GM23248 (cell line): ENCODE results near the gene RIPPLY3. TPM values are rescaled to one million over a fixed set of nuclear protein-coding genes. Genes with fewer than 3 reads are reported as not detected.

Source experiments
- DNase-seq: peaks from one replicate; pipeline ENCODE4 v3.0.0-alpha.2; 2015
- H2AFZ ChIP-seq: fragments of 200-600 bp; sonication (generic); 2 replicates; pipeline ENCODE4 v1.6.1; 2016; ENCODE audit warnings: antibody characterized with exemption
- H3F3A ChIP-seq: fragments of 200-600 bp; sonication (generic); 2 replicates; pipeline ENCODE4 v1.6.1; 2016; ENCODE audit warnings: mild to moderate bottlenecking, antibody characterized with exemption, mixed run types; ENCODE audit not compliant: insufficient read depth
- H3K27ac ChIP-seq: fragments of 200-600 bp; sonication (generic); 2 replicates; pipeline ENCODE4 v1.5.1; 2016; ENCODE audit warnings: mild to moderate bottlenecking
- H3K27me3 ChIP-seq: fragments of 200-600 bp; sonication (generic); replicated peaks from 2 replicates; pipeline ENCODE4 v1.6.1; 2016; ENCODE audit warnings: mild to moderate bottlenecking; ENCODE audit not compliant: insufficient read depth
- H3K36me3 ChIP-seq: fragments of 200-600 bp; sonication (generic); 2 replicates; pipeline ENCODE4 v1.6.1; 2016; ENCODE audit warnings: low read depth, mild to moderate bottlenecking
- H3K4me1 ChIP-seq: fragments of 200-600 bp; sonication (generic); 2 replicates; pipeline ENCODE4 v1.6.1; 2016; ENCODE audit warnings: mild to moderate bottlenecking; ENCODE audit not compliant: insufficient read depth
- H3K4me2 ChIP-seq: fragments of 200-600 bp; sonication (generic); one replicate; pipeline ENCODE4 v1.6.1; 2016; ENCODE audit warnings: mild to moderate bottlenecking; ENCODE audit not compliant: unreplicated experiment
- H3K4me3 ChIP-seq: fragments of 200-600 bp; sonication (generic); 2 replicates; pipeline ENCODE4 v1.5.1; 2016; ENCODE audit warnings: mild to moderate bottlenecking
- H3K79me2 ChIP-seq: fragments of 200-600 bp; sonication (generic); 2 replicates; pipeline ENCODE4 v1.6.1; 2016; ENCODE audit warnings: mild to moderate bottlenecking; ENCODE audit not compliant: insufficient read depth
- H3K9ac ChIP-seq: fragments of 200-600 bp; sonication (generic); 2 replicates; pipeline ENCODE4 v1.6.1; 2016; ENCODE audit warnings: mild to moderate bottlenecking
- H3K9me2 ChIP-seq: fragments of 200-600 bp; sonication (generic); 2 replicates; pipeline ENCODE4 v1.6.1; 2016; ENCODE audit warnings: mixed run types, mild to moderate bottlenecking, moderate library complexity; ENCODE audit not compliant: insufficient read depth
- H3K9me3 ChIP-seq: fragments of 200-600 bp; sonication (generic); one replicate; pipeline ENCODE4 v1.6.1; 2017; ENCODE audit warnings: low read depth
- H4K20me1 ChIP-seq: fragments of 200-600 bp; sonication (generic); 2 replicates; pipeline ENCODE4 v1.6.0; 2016; ENCODE audit not compliant: insufficient read depth
- EZH2 ChIP-seq: fragments of 200-600 bp; sonication (generic); IDR thresholded peaks from 2 replicates; pipeline ENCODE4 v1.6.1; 2018; ENCODE audit warnings: antibody characterized with exemption, mild to moderate bottlenecking; ENCODE audit not compliant: insufficient read depth, poor library complexity, severe bottlenecking
- EZH2phosphoT487 ChIP-seq: fragments of 200-600 bp; sonication (generic); IDR thresholded peaks from 2 replicates; pipeline ENCODE4 v1.6.1; 2018; ENCODE audit warnings: antibody characterized with exemption, moderate library complexity, mild to moderate bottlenecking, low read depth; ENCODE audit not compliant: insufficient read depth
- WGBS, 2 experiments: methylation state at CpG; one replicate each; pipeline ENCODE4 v1.1.6; 2015 to 2017; ENCODE audit warnings: low lambda C conversion rate in 2 of 2, low coverage in 1 of 2; ENCODE audit errors: missing lambda C conversion rate in 2 of 2; 5-methylcytosine and 5-hydroxymethylcytosine counted together
- in situ Hi-C: fragments of 300-500 bp; cut with MboI; formaldehyde crosslinking; loops from 2 replicates; pipeline ENCODE4 v1.15.0; 2020
- polyA plus RNA-seq: library from polyadenylated mRNA; unstranded; fragments of >200 nt; fragmentation: Nextera tagmentation; extraction: Ambion mirVana; gene quantifications from 2 replicates; pipeline ENCODE4 v1.2.1, GENCODE V29; 2016
- small RNA-seq: library from RNA; depleted of rRNA; stranded (forward); fragments of <200 nt; gene quantifications from one replicate; pipeline ENCODE3, GENCODE V24; 2014; ENCODE audit warnings: low read depth, low replicate concordance
- total RNA-seq: library from RNA; depleted of rRNA; stranded (reverse); fragments of >200 nt; shearing (Covaris generic); gene quantifications from 2 replicates; pipeline ENCODE4 v1.2.3, GENCODE V29; 2014; rRNA removed

RIPPLY3 gene
- total and polyA plus RNA-seq, 2 experiments from 2014 or later = not detected

DNA sequence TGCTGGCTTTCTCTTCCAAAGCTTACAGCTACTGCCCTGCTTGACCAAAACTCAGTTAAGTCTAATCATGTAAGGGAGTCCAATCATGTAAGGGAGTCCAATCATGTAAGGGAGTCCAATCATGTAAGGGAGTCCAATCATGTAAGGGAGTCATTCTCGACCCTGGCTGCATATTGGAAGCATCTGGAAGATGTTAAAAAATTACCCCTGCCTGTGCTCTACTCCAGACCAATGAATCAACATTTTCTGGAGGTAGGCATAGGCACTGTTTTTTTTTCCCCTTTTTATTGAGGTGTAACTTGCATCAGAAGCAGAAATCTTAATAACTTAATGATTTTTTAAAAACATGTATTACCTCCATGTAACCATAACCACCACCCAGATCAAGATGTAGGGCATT is 56.9 kb downstream of the RIPPLY3 start:
- no peak overlapping the region for H2AFZ ChIP-seq
- H3K4me3 ChIP-seq = no peak overlapping the region
- no peaks in the 10 kb centered on the region for H3K9me2 ChIP-seq
- 0 to 12% methylated on average over 1 of the region's 1 CpG for WGBS, 2 experiments
- H3K9me3 ChIP-seq = no peaks in the 10 kb centered on the region
- H3K27me3 ChIP-seq = no peaks in the 10 kb centered on the region
- peaks cover 7% of the 10 kb centered on the region for H3K36me3 ChIP-seq
- no peak for TF ChIP-seq EZH2
- no peak for TF ChIP-seq EZH2phosphoT487
- peaks cover 23% of the 10 kb centered on the region for H3F3A ChIP-seq
- no peaks in the 10 kb centered on the region for H3K79me2 ChIP-seq
- in situ Hi-C loops = no loop called here
- no peak for DNase-seq
- H3K27ac ChIP-seq = no peak overlapping the region
- no peaks in the 10 kb centered on the region for H4K20me1 ChIP-seq
- H3K4me1 ChIP-seq = peaks cover 18% of the 10 kb centered on the region
- H3K4me2 ChIP-seq = no peak overlapping the region
- no peak overlapping the region for H3K9ac ChIP-seq

DNA sequence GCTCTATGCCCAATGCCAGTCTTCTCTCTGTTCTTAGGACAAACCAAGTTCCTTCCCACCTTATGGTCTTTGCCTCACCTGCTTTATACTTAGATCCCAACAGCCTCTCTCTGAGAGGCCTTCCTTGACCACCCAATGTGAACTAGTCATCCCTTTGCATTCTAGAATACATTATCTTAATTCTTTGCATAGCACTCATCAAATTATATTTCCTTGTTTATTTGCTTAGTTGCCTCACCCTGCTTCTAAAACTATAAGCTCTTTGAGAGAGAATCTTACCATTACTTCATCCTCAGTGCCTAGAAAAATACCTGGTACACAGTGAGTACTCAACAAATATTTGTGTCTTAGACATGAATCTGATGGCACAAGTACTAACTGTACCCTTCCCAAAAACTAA is 58.3 kb downstream of the RIPPLY3 start:
- Histone ChIP-seq H3K9me3 (no peaks in the 10 kb centered on the region), H3K4me1 (peaks cover 17% of the 10 kb centered on the region), H3K4me3 (no peak overlapping the region), H3K4me2 (no peak overlapping the region), H3K27ac (no peak overlapping the region), H3K27me3 (no peaks in the 10 kb centered on the region), H2AFZ (no peak overlapping the region), H3K9me2 (no peaks in the 10 kb centered on the region), H4K20me1 (no peaks in the 10 kb centered on the region), H3K36me3 (peaks cover 18% of the 10 kb centered on the region), H3K79me2 (no peaks in the 10 kb centered on the region), H3F3A (peaks cover 20% of the 10 kb centered on the region), H3K9ac (no peak overlapping the region)
- in situ Hi-C loops = no loop called here
- TF ChIP-seq EZH2 (no peak), EZH2phosphoT487 (no peak)
- no peak for DNase-seq

DNA sequence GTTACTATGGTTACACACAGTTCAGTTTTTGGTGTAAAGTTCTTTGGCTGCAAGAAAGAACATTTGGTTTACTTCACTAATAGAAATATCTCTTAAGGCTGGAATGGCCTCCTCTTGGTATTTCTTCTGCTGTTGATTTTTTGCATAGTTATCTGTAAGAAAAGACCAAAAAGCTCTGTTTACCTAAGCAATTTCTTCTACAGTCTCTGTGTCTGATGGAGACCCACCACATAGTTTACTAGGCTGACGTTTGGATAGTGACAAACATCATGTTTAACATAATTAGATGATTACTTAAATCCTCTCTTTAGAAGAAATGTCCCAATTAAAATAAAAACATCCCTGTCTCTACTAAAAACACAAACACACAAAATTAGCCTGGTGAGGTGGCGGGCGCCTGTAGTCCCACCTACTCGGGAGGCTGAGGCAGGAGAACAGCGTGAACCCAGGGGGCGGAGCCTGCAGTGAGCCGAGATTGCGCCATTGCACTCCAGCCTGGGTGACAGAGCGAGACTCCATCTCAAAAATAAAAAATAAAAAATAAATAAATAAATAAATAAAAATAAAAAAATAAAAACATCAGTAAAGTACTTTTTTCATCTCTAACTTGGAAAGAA is 59.2 kb downstream of the RIPPLY3 start:
- TF ChIP-seq EZH2 = no peak
- TF ChIP-seq EZH2phosphoT487 = no peak
- 87 to 93% methylated on average over 9 of the region's 9 CpGs for WGBS, 2 experiments
- in situ Hi-C loops = no loop called here

More for the DNA sequence above, 59.2 kb downstream of the RIPPLY3 start:
- no peaks in the 10 kb centered on the region for H3K27me3 ChIP-seq
- no peak overlapping the region for H3K9ac ChIP-seq
- no peaks in the 10 kb centered on the region for H3K9me2 ChIP-seq
- no peak for DNase-seq
- no peaks in the 10 kb centered on the region for H4K20me1 ChIP-seq
- peaks cover 8% of the 10 kb centered on the region for H3K79me2 ChIP-seq
- peaks cover 20% of the 10 kb centered on the region for H3K36me3 ChIP-seq
- H3K4me3 ChIP-seq = no peak overlapping the region
- H2AFZ ChIP-seq = no peak overlapping the region
- H3K4me2 ChIP-seq = no peak overlapping the region
- H3K4me1 ChIP-seq = peaks cover 11% of the 10 kb centered on the region
- H3F3A ChIP-seq = peaks cover 14% of the 10 kb centered on the region
- H3K27ac ChIP-seq = no peak overlapping the region
- H3K9me3 ChIP-seq = no peaks in the 10 kb centered on the region

Small RNAs within 50 kb of the gene (small RNA-seq; reads per million reads assigned to genes)
- not detected for gene RF00019
- gene RNU6-696P = not detected

Other genes starting within 250 kb of the RIPPLY3 start
- gene HLCS, start 40.0 kb upstream of the RIPPLY3 start, total RNA-seq = 33.4 and 42.5 TPM in 2 replicates
- 21.4 and 21.9 TPM in 2 replicates for gene HLCS, start 40.0 kb upstream of the RIPPLY3 start, polyA plus RNA-seq
- 15.1 and 19.0 TPM in 2 replicates for gene PIGP, start 66.4 kb downstream of the RIPPLY3 start, total RNA-seq
- gene PIGP, start 66.4 kb downstream of the RIPPLY3 start, polyA plus RNA-seq = 59.9 and 66.9 TPM in 2 replicates
- 204 and 244 TPM in 2 replicates for gene TTC3, start 66.6 kb downstream of the RIPPLY3 start, total RNA-seq
- 206 and 216 TPM in 2 replicates for gene TTC3, start 66.6 kb downstream of the RIPPLY3 start, polyA plus RNA-seq